ENCODE measurements around the gene SCUBE1.

DNA sequence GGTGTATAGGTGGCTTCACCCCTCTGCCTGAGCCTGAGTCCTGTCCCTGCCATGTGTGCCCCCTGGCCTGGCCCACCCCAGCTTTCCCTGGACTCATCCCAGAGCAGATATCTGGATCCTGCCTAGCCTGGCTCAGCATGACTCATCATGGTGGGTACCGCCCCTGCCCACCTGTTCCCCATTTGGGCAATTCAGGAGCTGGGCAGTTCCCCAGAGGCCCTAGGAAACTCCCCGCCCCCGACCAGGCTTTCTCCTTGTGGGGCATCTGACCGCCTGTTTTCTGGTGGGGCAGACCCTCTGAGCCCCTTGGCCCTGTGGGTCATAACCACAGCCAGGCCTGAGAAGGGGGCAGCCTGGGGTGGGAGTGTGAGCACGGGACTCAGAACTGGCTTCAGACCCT, 187.4 kb downstream of the SCUBE1 start:
- TF ChIP-seq EZH2 (IDR thresholded peaks at IDR 0.05) (no peak), POLR2AphosphoS5 (IDR thresholded peaks at IDR 0.05; ENCODE audit: borderline replicate concordance, low read depth, low read length) (no peak)
